Spleen (tissue), 7 donors: ENCODE results near the gene LONRF3.

Experiments used
- POLR2AphosphoS5 ChIP-seq, 3 donors: sonication (generic); formaldehyde crosslinking; IDR thresholded peaks; one replicate each; pipeline ENCODE4 v1.5.1; 2017; ENCODE audit warnings: antibody characterized with exemption in 3 of 3
- TF ChIP-seq, protein P1 (sequence below), 11 experiments: fragments of 200-600 bp in 7 of 11; fragments of 450-650 bp in 4 of 11; sonication (generic) in 4 of 11; IDR thresholded peaks in 8 of 11; conservative IDR thresholded peaks in 3 of 11; 1 replicate in 7 of 11; 2 replicates in 4 of 11; pipeline versions ENCODE4 v1.4.0 to v1.8.0; 2016 to 2021; ENCODE audit warnings: antibody characterized with exemption in 11 of 11, inconsistent platforms in 4 of 11, mild to moderate bottlenecking in 1 of 11
- donor health status: DM: no; HTN: no; CAD: no; lungs with moderate emphysema.
- donor health status: DM: no; HTN: no; CAD: no.
- donor health status: DM: no; HTN: no; CAD: no.

DNA sequence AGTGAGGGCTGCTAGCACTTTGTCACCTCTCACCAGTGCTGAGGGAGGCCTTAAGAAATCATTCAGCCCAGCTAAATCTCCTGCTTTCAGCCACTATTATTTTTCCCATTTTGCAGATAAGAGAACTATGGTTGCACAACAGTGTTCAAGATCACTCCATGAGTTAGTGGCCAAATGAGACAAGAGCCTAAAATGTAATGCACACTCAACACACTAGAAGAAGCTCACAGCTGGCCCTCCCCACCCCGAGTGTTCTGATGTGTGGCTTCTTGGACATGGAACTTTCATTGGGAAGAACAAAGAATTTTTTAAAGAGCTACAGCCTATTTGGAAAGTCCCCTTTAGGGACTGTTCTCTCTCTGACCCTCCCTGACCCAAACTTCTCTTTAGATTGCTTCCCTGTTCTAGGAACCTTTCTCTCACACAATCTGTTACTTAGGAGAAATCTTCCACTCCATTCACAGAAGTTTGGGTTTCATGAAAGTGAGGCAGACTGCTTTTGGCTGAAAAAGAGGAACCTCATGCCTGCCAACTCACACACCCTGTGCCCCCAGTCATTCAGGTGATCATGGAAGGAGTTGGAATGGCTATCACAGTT lies 54.4 kb downstream of the LONRF3 start:
- no peak for TF ChIP-seq POLR2AphosphoS5 (IDR thresholded peaks at IDR 0.05)
- TF ChIP-seq, protein P1, sequence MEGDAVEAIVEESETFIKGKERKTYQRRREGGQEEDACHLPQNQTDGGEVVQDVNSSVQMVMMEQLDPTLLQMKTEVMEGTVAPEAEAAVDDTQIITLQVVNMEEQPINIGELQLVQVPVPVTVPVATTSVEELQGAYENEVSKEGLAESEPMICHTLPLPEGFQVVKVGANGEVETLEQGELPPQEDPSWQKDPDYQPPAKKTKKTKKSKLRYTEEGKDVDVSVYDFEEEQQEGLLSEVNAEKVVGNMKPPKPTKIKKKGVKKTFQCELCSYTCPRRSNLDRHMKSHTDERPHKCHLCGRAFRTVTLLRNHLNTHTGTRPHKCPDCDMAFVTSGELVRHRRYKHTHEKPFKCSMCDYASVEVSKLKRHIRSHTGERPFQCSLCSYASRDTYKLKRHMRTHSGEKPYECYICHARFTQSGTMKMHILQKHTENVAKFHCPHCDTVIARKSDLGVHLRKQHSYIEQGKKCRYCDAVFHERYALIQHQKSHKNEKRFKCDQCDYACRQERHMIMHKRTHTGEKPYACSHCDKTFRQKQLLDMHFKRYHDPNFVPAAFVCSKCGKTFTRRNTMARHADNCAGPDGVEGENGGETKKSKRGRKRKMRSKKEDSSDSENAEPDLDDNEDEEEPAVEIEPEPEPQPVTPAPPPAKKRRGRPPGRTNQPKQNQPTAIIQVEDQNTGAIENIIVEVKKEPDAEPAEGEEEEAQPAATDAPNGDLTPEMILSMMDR (IDR thresholded peaks at IDR 0.05 in 8 of 11, conservative IDR thresholded peaks at IDR 0.05 in 3 of 11), result no peak
